ENCODE data around the gene MKLN1. TPM values are rescaled to one million over a fixed set of nuclear protein-coding genes. Genes with fewer than 3 reads are reported as not detected.

The MKLN1 gene
- total and polyA plus RNA-seq, 2 of the 13 experiments (the other 11 are each of a cell fraction or from before 2014, with no cell fraction given), result 33.6 to 43.5 TPM

DNA sequence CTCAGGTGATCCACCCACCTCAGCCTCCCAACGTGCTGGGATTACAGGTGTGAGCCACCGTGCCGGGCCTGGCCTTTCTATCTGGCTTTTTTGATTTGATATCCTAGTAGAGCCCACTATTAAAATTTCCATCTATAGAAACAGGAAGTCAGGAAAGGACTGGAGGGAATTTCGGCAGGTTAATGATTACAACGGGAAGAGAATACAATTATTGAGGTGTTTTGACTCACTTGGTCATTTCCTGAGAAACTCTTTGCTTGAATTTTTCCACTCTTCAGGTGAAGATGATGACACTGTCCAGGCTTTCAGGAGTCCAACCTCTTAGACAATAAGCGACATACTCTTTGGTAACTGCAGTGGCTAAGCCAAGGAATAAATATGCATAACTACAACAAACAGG lies 1.1 kb upstream of the MKLN1 start (continued):
- TF ChIP-seq, protein P1, sequence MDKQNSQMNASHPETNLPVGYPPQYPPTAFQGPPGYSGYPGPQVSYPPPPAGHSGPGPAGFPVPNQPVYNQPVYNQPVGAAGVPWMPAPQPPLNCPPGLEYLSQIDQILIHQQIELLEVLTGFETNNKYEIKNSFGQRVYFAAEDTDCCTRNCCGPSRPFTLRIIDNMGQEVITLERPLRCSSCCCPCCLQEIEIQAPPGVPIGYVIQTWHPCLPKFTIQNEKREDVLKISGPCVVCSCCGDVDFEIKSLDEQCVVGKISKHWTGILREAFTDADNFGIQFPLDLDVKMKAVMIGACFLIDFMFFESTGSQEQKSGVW (CRISPR knock-in tag; IDR thresholded peaks at IDR 0.05; ENCODE audit: borderline replicate concordance), result no peak
- TF ChIP-seq THRA (CRISPR knock-in tag; IDR thresholded peaks at IDR 0.05; ENCODE audit: borderline replicate concordance) (no peak), ASH2L (IDR thresholded peaks at IDR 0.05; ENCODE audit: insufficient read length, low read depth, low read length) (no peak), HDAC2 (CRISPR knock-in tag; IDR thresholded peaks at IDR 0.05) (no peak), ZNF282 (IDR thresholded peaks at IDR 0.05; ENCODE audit: partially characterized antibody) (no peak), SPEN (CRISPR knock-in tag; IDR thresholded peaks at IDR 0.05; ENCODE audit: low read depth) (no peak), GTF2F1 (IDR thresholded peaks at IDR 0.05; ENCODE audit: low read length) (no peak), ZNF510 (CRISPR knock-in tag; IDR thresholded peaks at IDR 0.05; ENCODE audit: low read depth) (no peak), ATF7 (IDR thresholded peaks at IDR 0.05) (no peak), ATF7 (CRISPR knock-in tag; IDR thresholded peaks at IDR 0.05) (no peak), KLF6 (CRISPR knock-in tag; IDR thresholded peaks at IDR 0.05) (0 out of 2 replicates have a peak, but pooled peaks have one; percentile 20), NR3C1 (CRISPR knock-in tag; IDR thresholded peaks at IDR 0.05) (no peak)
- TF ChIP-seq, protein P2, sequence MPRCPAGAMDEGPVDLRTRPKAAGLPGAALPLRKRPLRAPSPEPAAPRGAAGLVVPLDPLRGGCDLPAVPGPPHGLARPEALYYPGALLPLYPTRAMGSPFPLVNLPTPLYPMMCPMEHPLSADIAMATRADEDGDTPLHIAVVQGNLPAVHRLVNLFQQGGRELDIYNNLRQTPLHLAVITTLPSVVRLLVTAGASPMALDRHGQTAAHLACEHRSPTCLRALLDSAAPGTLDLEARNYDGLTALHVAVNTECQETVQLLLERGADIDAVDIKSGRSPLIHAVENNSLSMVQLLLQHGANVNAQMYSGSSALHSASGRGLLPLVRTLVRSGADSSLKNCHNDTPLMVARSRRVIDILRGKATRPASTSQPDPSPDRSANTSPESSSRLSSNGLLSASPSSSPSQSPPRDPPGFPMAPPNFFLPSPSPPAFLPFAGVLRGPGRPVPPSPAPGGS (CRISPR knock-in tag; IDR thresholded peaks at IDR 0.05), result no peak
- TF ChIP-seq, protein P3, sequence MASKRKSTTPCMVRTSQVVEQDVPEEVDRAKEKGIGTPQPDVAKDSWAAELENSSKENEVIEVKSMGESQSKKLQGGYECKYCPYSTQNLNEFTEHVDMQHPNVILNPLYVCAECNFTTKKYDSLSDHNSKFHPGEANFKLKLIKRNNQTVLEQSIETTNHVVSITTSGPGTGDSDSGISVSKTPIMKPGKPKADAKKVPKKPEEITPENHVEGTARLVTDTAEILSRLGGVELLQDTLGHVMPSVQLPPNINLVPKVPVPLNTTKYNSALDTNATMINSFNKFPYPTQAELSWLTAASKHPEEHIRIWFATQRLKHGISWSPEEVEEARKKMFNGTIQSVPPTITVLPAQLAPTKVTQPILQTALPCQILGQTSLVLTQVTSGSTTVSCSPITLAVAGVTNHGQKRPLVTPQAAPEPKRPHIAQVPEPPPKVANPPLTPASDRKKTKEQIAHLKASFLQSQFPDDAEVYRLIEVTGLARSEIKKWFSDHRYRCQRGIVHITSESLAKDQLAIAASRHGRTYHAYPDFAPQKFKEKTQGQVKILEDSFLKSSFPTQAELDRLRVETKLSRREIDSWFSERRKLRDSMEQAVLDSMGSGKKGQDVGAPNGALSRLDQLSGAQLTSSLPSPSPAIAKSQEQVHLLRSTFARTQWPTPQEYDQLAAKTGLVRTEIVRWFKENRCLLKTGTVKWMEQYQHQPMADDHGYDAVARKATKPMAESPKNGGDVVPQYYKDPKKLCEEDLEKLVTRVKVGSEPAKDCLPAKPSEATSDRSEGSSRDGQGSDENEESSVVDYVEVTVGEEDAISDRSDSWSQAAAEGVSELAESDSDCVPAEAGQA (IDR thresholded peaks at IDR 0.05; ENCODE audit: low read depth), result no peak
- TF ChIP-seq, protein P3 (CRISPR knock-in tag; IDR thresholded peaks at IDR 0.05; ENCODE audit: borderline replicate concordance), result no peak

Measured in HepG2 (cell line).